K562 (cell line): ENCODE data around the gene PMVK. TPM values are rescaled to one million over a fixed set of nuclear protein-coding genes. Genes with fewer than 3 reads are reported as not detected.

Experiments used
- ATF2 ChIP-seq: sonication (generic); formaldehyde crosslinking; IDR thresholded peaks from 2 replicates; pipeline ENCODE4 v1.8.1; 2022; ENCODE audit warnings: missing genetic modification reagents
- E2F5 ChIP-seq: sonication (generic); formaldehyde crosslinking; IDR thresholded peaks from 2 replicates; pipeline ENCODE4 v1.8.0; 2022; ENCODE audit warnings: mild to moderate bottlenecking, missing genetic modification reagents
- ESRRA ChIP-seq: fragments of 450-650 bp; IDR thresholded peaks from 2 replicates; pipeline ENCODE4 v1.6.1; 2014; ENCODE audit warnings: low read depth, mild to moderate bottlenecking, moderate library complexity, borderline replicate concordance
- FOXP4 ChIP-seq: sonication (generic); formaldehyde crosslinking; IDR thresholded peaks from 2 replicates; pipeline ENCODE4 v1.8.0; 2022; ENCODE audit warnings: mild to moderate bottlenecking, missing genetic modification reagents, borderline replicate concordance
- MAFF ChIP-seq: IDR thresholded peaks from 2 replicates; pipeline ENCODE4 v1.6.1; 2012; ENCODE audit warnings: low read length, improper control_type of control experiment
- PRDM10 ChIP-seq: fragments of 450-650 bp; IDR thresholded peaks from 2 replicates; pipeline ENCODE4 v1.6.1; 2018; ENCODE audit not compliant: partially characterized antibody
- RCOR1 ChIP-seq, 2 experiments: IDR thresholded peaks; 2 replicates each; pipeline ENCODE4 v1.6.1; 2012; ENCODE audit warnings: low read depth in 2 of 2, low read length in 2 of 2, borderline replicate concordance in 1 of 2, improper control_type of control experiment in 1 of 2
- RERE ChIP-seq: sonication (generic); formaldehyde crosslinking; IDR thresholded peaks from 2 replicates; pipeline ENCODE4 v1.8.0; 2023; ENCODE audit warnings: missing genetic modification reagents, mild to moderate bottlenecking, borderline replicate concordance
- RUNX1 ChIP-seq: sonication (generic); IDR thresholded peaks from 2 replicates; pipeline ENCODE4 v1.6.1; 2016; ENCODE audit warnings: antibody characterized with exemption, low read depth
- SIN3A ChIP-seq, 2 experiments: fragments of 150-350 bp in 1 of 2; IDR thresholded peaks; 2 replicates each; pipeline ENCODE4 v1.6.1; 2011 to 2016; ENCODE audit warnings: borderline replicate concordance in 2 of 2, low read depth in 2 of 2, low read length in 2 of 2, mild to moderate bottlenecking in 2 of 2, moderate library complexity in 2 of 2; ENCODE audit not compliant: control insufficient read depth in 1 of 2
- SIX5 ChIP-seq, 2 experiments: IDR thresholded peaks; 2 replicates each; pipeline ENCODE4 v1.6.1; 2011; ENCODE audit warnings: low read length in 2 of 2, borderline replicate concordance in 1 of 2, low read depth in 1 of 2, mild to moderate bottlenecking in 1 of 2, moderate library complexity in 1 of 2; ENCODE audit not compliant: insufficient read depth in 1 of 2
- STAT5A ChIP-seq: IDR thresholded peaks from 2 replicates; pipeline ENCODE4 v1.6.1; 2012; ENCODE audit warnings: low read length, inconsistent platforms, borderline replicate concordance
- ZNF146 ChIP-seq: IDR thresholded peaks from one replicate; pipeline ENCODE4 v1.6.1; 2018; ENCODE audit warnings: missing compliant biosample characterization; ENCODE audit not compliant: unreplicated experiment
- polyA plus RNA-seq, 8 experiments: library from polyadenylated mRNA; depleted of rRNA in 4 of 8; stranded (reverse) in 5 of 8; unstranded in 3 of 8; fragments of >200 nt; fragmentation: Nextera tagmentation in 2 of 8; fragmentation: Illumina TruSeq in 1 of 8; extraction: Ambion mirVana in 2 of 8; extraction: Trizol in 1 of 8; gene quantifications; 2 replicates each; pipeline versions ENCODE4 v1.2.1 to v1.2.3, GENCODE V29; 2011 to 2014; ENCODE audit warnings: inconsistent platforms in 1 of 8, missing spikeins in 1 of 8
- total RNA-seq, 7 experiments: library from RNA; depleted of rRNA in 6 of 7; stranded (reverse); fragments of >200 nt in 6 of 7; fragmentation: Illumina TruSeq in 2 of 7; extraction: Trizol in 2 of 7; gene quantifications; 2 replicates each; pipeline versions ENCODE4 v1.2.1 to v1.2.3, GENCODE V29; 2011 to 2021; ENCODE audit warnings: low replicate concordance in 1 of 7

PMVK gene
- total and polyA plus RNA-seq, 9 of the 15 experiments (the other 6 are each of a cell fraction or from before 2014, with no cell fraction given) = 1.1 to 15.3 (median 6.3) TPM

- TF ChIP-seq RERE (CRISPR knock-in tag) (no peak), SIX5 (IDR thresholded peaks at IDR 0.05; ENCODE audit: borderline replicate concordance in 1 of 2, insufficient read depth in 1 of 2, low read depth in 1 of 2, low read length in 2 of 2) (no peak), FOXP4 (CRISPR knock-in tag) (no peak), PRDM10 (no peak), E2F5 (CRISPR knock-in tag) (no peak), RUNX1 (no peak), ATF2 (CRISPR knock-in tag) (no peak), SIN3A (IDR thresholded peaks at IDR 0.05; ENCODE audit: borderline replicate concordance in 2 of 2, control insufficient read depth in 1 of 2, low read depth in 2 of 2, low read length in 2 of 2) (no peak), ESRRA (0 out of 2 replicates have a peak, but pooled peaks have one; percentile 62), MAFF (no peak), RCOR1 (IDR thresholded peaks at IDR 0.05; ENCODE audit: borderline replicate concordance in 1 of 2, low read depth in 2 of 2, low read length in 2 of 2) (peak in 1 of 2 experiments; percentile 72; a peak in 1 of 4 replicates), ZNF146 (no peak), STAT5A (no peak)
These were observed 27.1 kb upstream of the PMVK start (continued) for GRCh38 chr1:154963643-154964042.
